ENCODE data around the gene KRTAP9-8.

- TF ChIP-seq CTCF (IDR thresholded peaks at IDR 0.05), result no peak
- no peak for TF ChIP-seq POLR2A (IDR thresholded peaks at IDR 0.05)
- no peak for TF ChIP-seq EP300 (IDR thresholded peaks at IDR 0.05)
These were observed 27.3 kb downstream of the KRTAP9-8 start, which contains the start of gene KRTAP9-6 for GRCh38 chr17:41265078-41265477.

Measured in tibial nerve (tissue), 4 donors.